Large intestine (tissue), 3 donors: ENCODE data around the gene ITLN2. TPM values are rescaled to one million over a fixed set of nuclear protein-coding genes. Genes with fewer than 3 reads are reported as not detected.
A peak's percentile ranks its signal among the peaks of the same experiment; 100 is the strongest.
"Not testable (repeated sequence)": the region's sequence is repeated elsewhere in the genome, so short reads cannot be mapped to it uniquely, and the experiment has no call there.

Experiments used
- DNase-seq, 2 donors: peaks; one replicate each; pipeline versions ENCODE4 v3.0.0 to v3.0.0-alpha.2; 2013
- H3K27ac ChIP-seq: one replicate; pipeline ENCODE4 v1.5.1; 2013; ENCODE audit warnings: low read length
- H3K27me3 ChIP-seq: 2 replicates; pipeline ENCODE4 v1.6.1; 2013; ENCODE audit warnings: low read length; ENCODE audit not compliant: control insufficient read depth, insufficient read depth
- H3K36me3 ChIP-seq: 2 replicates; pipeline ENCODE4 v1.6.1; 2013; ENCODE audit warnings: low read length; ENCODE audit not compliant: control insufficient read depth, insufficient read depth
- H3K4me1 ChIP-seq: one replicate; pipeline ENCODE4 v1.6.1; 2013; ENCODE audit warnings: low read length; ENCODE audit not compliant: control insufficient read depth, insufficient read depth
- H3K4me3 ChIP-seq: one replicate; pipeline ENCODE4 v1.5.1; 2013; ENCODE audit warnings: low read length
- H3K9me3 ChIP-seq: one replicate; pipeline ENCODE4 v1.6.1; 2013; ENCODE audit warnings: mild to moderate bottlenecking, low read depth, low read length, moderate library complexity; ENCODE audit not compliant: control insufficient read depth
- WGBS: methylation state at CpG from one replicate; pipeline ENCODE4 v1.1.5; 2013; ENCODE audit warnings: low lambda C conversion rate; ENCODE audit not compliant: insufficient coverage; 5-methylcytosine and 5-hydroxymethylcytosine counted together
- polyA plus RNA-seq: library from polyadenylated mRNA; unstranded; fragments of 120-200 nt; gene quantifications from one replicate; pipeline ENCODE4 v1.2.1, GENCODE V29; 2013

Gene ITLN2
- polyA plus RNA-seq, 1 donor: 1.9 TPM

DNA sequence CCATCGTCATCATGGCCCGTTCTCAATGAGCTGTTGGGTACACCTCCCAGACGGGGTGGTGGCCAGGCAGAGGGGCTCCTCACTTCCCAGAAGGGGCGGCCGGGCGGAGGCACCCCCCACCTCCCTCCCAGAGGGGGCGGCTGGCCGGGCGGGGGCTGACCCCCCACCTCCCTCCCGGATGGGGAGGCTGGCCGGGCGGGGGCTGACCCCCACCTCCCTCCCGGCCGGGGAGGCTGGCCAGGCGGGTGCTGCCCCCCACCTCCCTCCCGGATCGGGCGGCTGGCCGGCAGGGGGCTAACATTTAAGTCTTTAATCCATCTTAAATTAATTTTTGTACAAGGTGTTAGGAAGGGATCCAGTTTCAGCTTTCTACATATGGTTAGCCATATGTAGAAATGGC, 17.9 kb downstream of the ITLN2 start:
- DNase-seq, H3K27me3 ChIP-seq, H3K4me1 ChIP-seq, H3K4me3 ChIP-seq, H3K36me3 ChIP-seq, H3K27ac ChIP-seq: not testable (repeated sequence)
- no CpG with 5 or more reads among the region's 19 CpGs for WGBS
- peaks cover 13% of the 10 kb centered on the region for H3K9me3 ChIP-seq

DNA sequence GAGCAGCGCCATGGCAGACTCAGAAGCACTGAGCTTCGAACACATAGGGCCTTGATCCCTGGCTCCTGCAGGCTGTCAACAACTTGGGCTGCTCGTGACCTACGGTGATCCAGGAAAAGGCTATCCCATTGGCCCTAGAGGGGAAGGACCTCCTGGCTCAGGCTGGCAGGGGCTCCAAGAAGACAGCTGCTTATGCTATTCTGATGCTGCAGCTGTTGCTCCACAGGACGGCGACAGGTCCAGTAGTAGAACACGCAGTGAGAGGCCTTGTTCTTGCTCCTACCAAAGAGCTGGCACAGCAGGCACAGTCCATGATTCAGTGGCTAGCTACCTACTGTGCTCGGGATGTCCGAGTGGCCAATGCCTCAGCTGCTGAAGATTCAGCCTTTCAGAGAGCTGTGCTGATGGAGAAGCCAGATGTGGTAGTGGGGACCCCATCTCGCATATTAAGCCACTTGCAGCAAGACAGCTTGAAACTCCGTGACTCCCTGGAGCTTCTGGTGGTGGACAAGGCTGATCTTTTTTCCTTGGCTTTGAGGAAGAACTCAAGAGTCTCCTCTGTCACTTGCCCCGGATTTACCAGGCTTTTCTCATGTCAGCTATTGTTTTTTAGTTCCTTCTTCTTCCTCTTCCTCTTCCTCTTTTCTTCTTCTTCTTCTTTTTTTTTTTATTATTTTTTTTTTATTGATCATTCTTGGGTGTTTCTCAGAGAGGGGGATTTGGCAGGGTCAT, 18.9 kb downstream of the ITLN2 start:
- 91% methylated on average over 1 of the region's 12 CpGs for WGBS
- Histone ChIP-seq H3K4me3 (no peak overlapping the region), H3K4me1 (no peaks in the 10 kb centered on the region), H3K27ac (no peak overlapping the region), H3K27me3 (no peaks in the 10 kb centered on the region), H3K36me3 (no peaks in the 10 kb centered on the region), H3K9me3 (peaks cover 9% of the 10 kb centered on the region)
- DNase-seq: no peak

DNA sequence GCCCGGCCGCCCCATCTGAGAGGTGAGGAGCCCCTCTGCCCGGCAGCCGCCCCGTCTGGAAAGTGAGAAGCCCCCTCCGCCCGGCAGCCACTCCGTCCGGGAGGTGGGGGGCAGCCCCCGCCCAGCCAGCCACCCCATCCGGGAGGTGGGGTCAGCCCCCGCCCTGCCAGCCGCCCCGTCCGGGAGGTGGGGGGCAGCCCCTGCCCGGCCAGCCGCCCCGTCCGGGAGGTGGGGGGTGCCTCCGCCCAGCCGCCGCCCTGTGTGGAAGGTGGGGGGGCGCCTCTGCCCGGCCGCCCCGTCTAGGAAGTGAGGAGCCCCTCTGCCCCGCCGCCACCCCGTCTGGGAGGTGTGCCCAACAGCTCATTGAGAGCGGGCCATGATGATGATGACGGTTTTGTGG, 21.3 kb downstream of the ITLN2 start:
- not testable (repeated sequence) for H3K4me3 ChIP-seq, H3K36me3 ChIP-seq, H3K27me3 ChIP-seq, H3K27ac ChIP-seq, DNase-seq, H3K9me3 ChIP-seq, H3K4me1 ChIP-seq
- WGBS: no CpG with 5 or more reads among the region's 31 CpGs

DNA sequence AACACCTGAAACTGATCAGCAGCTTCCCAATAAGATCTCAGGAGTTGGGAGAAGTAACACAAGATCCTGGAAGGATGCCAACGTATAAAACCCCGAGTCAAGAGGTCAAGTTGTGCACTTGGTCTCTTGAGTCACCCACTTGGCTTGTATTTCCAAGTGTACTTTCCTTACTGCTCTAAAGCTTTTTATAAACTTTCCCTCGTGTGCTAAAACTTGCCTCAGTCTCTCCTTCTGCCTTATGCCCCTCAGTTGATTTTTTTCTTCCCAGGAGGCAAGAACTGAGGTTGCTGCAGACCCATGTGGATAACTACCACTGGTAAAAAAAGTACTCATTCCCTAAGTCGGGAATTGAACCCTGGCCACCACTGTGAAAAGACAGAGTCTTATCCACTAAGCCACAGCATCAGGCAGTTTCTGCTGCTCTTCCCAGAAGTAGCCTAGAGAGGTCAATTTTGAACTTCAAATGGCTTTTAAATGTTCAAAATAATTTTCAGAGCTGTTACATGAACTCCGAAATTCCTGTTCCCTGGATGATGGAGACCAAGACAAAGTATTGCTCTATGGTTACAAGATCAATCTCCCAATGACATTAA, 28.9 kb downstream of the ITLN2 start:
- peaks cover 5% of the 10 kb centered on the region for H3K9me3 ChIP-seq
- no peak for DNase-seq
- H3K36me3 ChIP-seq: no peaks in the 10 kb centered on the region
- H3K27ac ChIP-seq: no peak overlapping the region
- H3K27me3 ChIP-seq: no peaks in the 10 kb centered on the region
- 100% methylated on average over 1 of the region's 5 CpGs for WGBS
- no peaks in the 10 kb centered on the region for H3K4me1 ChIP-seq
- H3K4me3 ChIP-seq: no peak overlapping the region

DNA sequence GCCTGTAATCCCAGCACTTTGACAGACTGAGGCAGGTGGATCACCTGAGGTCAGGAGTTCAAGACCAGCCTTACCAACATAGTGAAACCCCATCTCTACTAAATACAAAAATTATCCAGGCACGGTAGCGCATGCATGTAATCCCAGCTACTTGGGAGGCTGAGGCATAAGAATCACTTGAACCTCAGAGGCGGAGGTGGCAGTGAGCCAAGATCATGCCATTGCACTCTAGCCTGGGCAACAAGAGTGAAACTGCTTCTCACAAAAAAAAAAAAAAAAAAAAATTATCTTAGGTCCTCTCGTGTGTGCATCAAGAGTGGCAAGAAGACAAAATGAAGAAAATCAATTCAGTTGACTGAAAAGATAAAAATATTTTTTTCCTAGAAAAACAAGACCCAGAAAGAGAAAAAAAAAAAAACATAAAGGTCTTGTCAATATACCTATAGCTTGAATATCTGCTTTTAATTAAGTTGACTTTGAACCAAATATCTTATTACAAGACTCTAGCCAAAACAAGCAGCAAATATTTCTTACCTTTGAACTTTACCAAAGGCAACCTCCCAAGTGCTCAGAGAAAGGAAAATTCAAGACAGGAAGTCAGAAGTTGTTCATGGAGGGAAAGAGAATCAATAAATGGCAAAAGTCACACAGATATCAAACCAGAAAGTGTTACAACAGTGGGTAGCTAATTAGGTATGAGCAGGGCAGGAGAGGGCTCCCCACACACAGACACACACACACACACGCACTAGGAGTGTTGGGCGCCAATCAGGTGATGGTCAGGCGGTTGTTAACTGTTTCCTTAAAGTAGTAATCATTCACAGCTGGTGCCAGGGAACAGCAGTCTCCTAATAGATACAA, 29.6 kb downstream of the ITLN2 start:
- WGBS: no CpG with 5 or more reads among the region's 7 CpGs
- peaks cover 5% of the 10 kb centered on the region for H3K9me3 ChIP-seq
- no peaks in the 10 kb centered on the region for H3K27me3 ChIP-seq
- no peaks in the 10 kb centered on the region for H3K4me1 ChIP-seq
- H3K36me3 ChIP-seq: no peaks in the 10 kb centered on the region
- DNase-seq: peak in 1 of 2 donors; percentile 11
- H3K27ac ChIP-seq: no peak overlapping the region
- no peak overlapping the region for H3K4me3 ChIP-seq

DNA sequence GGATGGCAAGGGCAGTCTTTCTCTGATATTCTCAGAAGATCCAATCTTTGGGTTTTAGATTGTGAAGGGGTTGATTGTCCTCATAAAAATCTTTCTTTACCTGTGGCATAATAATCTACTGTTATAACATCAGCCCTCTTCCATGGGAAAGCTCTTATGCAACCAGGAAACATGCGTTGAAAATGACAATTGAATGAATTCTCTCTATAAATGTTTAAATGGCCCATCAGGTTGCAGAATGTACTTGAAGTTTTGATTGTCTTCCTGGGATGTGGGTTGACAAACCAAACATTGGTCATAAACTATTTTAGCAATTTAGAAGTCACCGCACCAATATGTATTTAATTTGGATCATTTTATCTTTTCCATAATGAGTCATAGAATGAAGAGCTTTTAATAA, 37.9 kb downstream of the ITLN2 start:
- H3K4me1 ChIP-seq: peaks cover 14% of the 10 kb centered on the region
- WGBS: no CpG with 5 or more reads among the region's 2 CpGs
- DNase-seq: no peak
- no peak overlapping the region for H3K4me3 ChIP-seq
- H3K27ac ChIP-seq: no peak overlapping the region
- H3K9me3 ChIP-seq: no peaks in the 10 kb centered on the region
- no peaks in the 10 kb centered on the region for H3K27me3 ChIP-seq
- no peaks in the 10 kb centered on the region for H3K36me3 ChIP-seq

DNA sequence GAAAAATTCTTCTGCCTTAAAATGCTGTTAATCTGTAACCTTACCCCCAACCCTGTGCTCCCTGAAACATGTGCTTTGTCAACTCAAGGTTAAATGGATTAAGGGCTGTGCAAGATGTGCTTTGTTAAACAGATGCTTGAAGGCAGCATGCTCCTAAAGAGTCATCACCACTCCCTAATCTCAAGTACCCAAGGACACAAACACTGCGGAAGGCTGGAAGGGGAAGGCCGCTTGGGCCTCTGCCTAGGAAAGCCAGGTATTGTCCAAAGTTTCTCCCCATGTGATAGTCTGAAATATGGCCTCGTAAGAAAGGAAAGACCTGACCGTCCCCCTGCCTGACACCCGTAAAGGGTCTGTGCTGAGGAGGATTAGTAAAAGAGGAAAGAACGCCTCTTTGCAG, 41.4 kb downstream of the ITLN2 start:
- WGBS: no CpG with 5 or more reads among the region's 6 CpGs
- DNase-seq: not testable (repeated sequence)

DNA sequence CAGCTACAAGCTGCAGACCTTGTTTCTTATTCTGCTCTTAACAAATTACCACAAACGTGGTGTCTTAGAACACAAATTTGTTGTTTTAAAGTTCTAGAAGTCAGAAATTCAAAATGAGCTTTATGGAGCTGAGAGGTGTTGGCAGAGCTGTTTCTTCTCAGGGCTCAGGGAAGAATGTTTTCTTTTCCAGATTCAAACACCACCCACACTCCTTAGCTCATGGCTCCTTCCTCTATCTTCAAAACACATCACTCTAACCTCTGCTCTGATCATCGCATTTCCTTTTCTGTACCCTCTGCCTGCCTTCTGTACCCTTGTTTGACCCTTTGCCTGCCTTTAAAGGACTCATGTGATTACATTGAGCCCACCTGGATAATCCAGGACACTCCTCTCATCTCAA, 42.7 kb downstream of the ITLN2 start:
- H3K27ac ChIP-seq: peak overlapping the region; percentile 26
- 20% methylated on average over 1 of the region's 2 CpGs for WGBS
- DNase-seq: peak in 1 of 2 donors; percentile 34
- H3K9me3 ChIP-seq: no peaks in the 10 kb centered on the region
- no peaks in the 10 kb centered on the region for H3K27me3 ChIP-seq
- no peaks in the 10 kb centered on the region for H3K36me3 ChIP-seq
- H3K4me1 ChIP-seq: peaks cover 24% of the 10 kb centered on the region
- H3K4me3 ChIP-seq: no peak overlapping the region

More for the DNA sequence above, 41.4 kb downstream of the ITLN2 start:
- H3K27me3 ChIP-seq, H3K9me3 ChIP-seq, H3K4me3 ChIP-seq, H3K36me3 ChIP-seq, H3K27ac ChIP-seq: not testable (repeated sequence)
- peaks cover 24% of the 10 kb centered on the region for H3K4me1 ChIP-seq

DNA sequence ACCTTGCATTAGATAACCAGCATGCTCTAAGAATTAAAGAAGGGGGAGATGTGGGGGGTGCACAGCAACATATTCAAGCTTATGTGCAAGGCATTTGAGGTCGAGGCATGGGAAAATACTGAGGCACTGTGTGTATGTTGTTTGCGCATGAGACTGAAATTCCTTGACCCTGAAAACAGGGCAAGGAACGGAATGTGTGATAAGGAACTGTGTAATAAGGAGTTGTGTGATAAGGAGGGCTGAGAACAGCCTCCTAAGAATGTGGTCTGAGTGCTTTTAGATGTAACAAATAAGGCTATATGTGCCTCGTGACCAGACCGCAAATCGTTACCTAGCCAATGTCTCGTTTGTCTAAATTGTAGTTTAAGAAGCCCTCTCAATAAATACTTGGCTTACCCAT, 43.2 kb downstream of the ITLN2 start:
- DNase-seq: peak; percentile 69 to 78
- Histone ChIP-seq H3K4me1 (peaks cover 24% of the 10 kb centered on the region), H3K27ac (peak overlapping the region; percentile 26), H3K27me3 (no peaks in the 10 kb centered on the region), H3K4me3 (no peak overlapping the region), H3K36me3 (no peaks in the 10 kb centered on the region), H3K9me3 (no peaks in the 10 kb centered on the region)
- no CpG with 5 or more reads among the region's 7 CpGs for WGBS

DNA sequence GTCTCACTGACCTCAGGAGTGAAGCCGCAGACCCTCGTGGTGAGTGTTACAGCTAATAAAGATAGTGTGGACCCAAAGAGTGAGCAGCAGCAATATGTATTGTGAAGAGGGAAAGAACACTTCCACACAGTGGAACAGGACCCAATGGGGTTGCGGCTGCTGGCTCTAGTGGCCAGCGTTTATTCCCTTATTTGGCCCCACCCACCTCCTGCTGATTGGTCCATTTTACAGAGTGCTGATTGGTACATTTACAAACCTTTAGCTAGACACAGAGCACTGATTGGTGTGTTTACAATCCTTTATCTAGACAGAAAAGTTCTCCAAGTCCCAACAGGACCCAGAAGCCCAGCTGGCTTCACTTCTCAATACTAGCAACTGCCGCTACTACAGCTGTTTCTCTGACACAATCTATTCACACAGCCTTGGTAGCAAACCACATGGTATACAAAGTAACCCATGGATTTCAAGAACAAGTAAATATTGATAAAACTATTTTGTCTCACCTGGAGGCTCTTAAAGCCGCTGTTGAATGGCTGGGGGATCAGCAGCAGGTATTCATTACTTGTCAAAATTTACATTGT, 44.3 kb downstream of the ITLN2 start:
- Histone ChIP-seq H3K27ac (no peak overlapping the region), H3K9me3 (no peaks in the 10 kb centered on the region), H3K36me3 (no peaks in the 10 kb centered on the region), H3K4me3 (no peak overlapping the region), H3K27me3 (no peaks in the 10 kb centered on the region), H3K4me1 (peaks cover 24% of the 10 kb centered on the region)
- DNase-seq: no peak
- WGBS: no CpG with 5 or more reads among the region's 6 CpGs
